GM12864 (cell line): ENCODE results near the gene RIMBP3C.
"Not testable (repeated sequence)": the region's sequence is repeated elsewhere in the genome, so short reads cannot be mapped to it uniquely, and the experiment has no call there.

ENCODE experiments used
- DNase-seq: peaks from one replicate; pipeline ENCODE4 v3.0.0-alpha.2; 2011; ENCODE audit warnings: low read depth
- H3K4me3 ChIP-seq: 2 replicates; pipeline ENCODE4 v1.5.1; 2011; ENCODE audit warnings: mild to moderate bottlenecking, low read depth, low read length, control low read depth
- TF ChIP-seq, protein P1 (sequence below): IDR thresholded peaks from 2 replicates; pipeline ENCODE4 v1.5.1; 2011; ENCODE audit warnings: low read depth, mild to moderate bottlenecking, moderate library complexity, low read length, control low read depth, inconsistent platforms; ENCODE audit errors: missing control alignments

Gene RIMBP3C

DNA sequence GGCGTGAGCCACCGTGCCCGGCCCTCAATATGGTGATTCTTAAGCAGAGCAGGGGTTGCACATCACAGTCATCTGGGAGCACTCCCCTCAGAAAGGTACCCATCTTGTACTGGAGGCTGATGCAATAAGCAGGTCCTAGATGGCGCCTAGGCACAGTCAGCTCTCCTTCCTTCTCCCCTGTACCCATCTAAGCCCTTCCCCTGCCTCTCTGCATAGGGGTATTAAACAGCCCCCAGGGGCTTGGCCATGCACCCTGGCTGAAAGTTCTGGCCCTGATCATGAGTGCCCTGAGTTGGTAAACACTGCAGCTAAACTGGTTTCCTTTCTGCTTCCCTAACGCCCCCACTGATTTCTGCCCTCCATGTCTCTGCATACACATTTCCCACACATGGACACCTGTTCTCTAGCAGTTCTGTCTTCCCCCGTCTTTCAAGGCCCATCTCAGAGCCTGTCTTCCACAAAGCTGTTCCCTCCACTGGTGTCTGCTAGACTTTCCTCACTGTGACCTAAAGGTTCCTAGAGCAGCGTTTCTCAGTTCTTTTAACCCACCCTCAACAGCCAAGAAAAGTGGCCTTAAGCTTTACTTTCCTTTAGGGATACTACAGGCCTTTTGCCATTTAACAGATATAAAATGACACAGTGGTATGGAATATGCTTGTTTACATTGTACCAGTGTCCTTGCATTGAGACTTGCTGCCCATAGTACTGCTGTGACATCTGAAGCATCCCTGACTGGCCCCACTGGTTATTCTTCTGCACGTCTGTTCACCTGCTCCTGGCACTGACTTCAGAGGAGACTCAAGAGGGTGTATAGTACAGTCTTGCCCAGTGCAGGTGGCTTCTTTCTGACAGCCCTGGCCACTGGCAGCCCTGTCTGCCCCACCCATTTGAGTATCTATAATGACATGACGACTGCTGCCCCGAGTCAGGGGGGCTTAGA lies 31.8 kb upstream of the RIMBP3C start:
- no peak for DNase-seq
- TF ChIP-seq, protein P1, sequence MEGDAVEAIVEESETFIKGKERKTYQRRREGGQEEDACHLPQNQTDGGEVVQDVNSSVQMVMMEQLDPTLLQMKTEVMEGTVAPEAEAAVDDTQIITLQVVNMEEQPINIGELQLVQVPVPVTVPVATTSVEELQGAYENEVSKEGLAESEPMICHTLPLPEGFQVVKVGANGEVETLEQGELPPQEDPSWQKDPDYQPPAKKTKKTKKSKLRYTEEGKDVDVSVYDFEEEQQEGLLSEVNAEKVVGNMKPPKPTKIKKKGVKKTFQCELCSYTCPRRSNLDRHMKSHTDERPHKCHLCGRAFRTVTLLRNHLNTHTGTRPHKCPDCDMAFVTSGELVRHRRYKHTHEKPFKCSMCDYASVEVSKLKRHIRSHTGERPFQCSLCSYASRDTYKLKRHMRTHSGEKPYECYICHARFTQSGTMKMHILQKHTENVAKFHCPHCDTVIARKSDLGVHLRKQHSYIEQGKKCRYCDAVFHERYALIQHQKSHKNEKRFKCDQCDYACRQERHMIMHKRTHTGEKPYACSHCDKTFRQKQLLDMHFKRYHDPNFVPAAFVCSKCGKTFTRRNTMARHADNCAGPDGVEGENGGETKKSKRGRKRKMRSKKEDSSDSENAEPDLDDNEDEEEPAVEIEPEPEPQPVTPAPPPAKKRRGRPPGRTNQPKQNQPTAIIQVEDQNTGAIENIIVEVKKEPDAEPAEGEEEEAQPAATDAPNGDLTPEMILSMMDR: no peak
- no peak overlapping the region for H3K4me3 ChIP-seq

DNA sequence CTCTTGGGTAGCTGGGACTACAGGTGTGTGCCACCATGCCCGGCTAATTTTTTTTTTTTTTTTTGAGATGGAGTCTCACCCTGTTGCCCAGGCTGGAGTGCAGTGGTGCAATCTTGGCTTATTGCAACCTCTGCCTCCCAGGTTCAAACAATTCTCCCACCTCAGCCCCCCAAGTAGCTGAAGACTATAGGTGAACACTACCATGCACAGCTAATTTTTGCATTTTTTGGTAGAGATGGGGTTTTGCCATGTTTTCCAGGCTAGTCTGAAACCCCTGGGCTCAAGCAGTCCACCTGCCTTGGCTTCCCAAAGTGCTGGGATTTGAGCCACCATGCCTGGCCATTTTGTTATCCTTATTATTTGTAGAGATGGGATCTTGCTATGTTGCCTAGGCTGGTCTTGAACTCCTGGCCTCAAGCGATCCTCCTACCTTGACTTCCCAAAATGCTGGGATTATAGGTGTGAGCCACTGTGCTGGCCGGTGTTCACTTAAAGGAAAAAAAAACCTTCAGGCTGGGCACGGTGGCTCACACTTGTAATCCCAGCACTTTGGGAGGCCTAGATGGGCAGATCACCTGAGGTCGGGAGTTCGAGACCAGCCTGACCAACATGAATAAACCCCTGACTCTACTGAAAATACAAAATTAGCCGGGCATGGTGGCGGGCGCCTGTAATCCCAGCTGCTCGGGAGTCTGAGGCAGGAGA lies 29.9 kb upstream of the RIMBP3C start:
- DNase-seq, H3K4me3 ChIP-seq: not testable (repeated sequence)

DNA sequence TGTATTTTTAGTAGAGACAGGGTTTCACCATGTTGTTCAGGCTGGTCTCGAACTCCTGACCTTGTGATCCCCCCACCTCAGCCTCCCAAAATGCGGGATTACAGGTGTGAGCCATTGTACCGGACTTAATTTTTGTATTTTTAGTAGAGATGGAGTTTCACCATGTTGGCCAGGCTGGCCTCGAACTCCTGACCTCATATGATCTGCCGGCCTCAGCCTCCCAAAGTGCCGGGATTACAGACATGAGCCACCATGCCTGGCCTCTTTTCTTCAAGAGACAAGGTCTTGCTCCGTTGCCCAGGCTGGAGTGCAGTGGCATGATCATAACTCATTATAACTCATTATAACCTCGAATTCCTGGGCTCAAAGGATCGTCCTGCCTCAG lies 29.4 kb upstream of the RIMBP3C start:
- H3K4me3 ChIP-seq, DNase-seq: not testable (repeated sequence)

DNA sequence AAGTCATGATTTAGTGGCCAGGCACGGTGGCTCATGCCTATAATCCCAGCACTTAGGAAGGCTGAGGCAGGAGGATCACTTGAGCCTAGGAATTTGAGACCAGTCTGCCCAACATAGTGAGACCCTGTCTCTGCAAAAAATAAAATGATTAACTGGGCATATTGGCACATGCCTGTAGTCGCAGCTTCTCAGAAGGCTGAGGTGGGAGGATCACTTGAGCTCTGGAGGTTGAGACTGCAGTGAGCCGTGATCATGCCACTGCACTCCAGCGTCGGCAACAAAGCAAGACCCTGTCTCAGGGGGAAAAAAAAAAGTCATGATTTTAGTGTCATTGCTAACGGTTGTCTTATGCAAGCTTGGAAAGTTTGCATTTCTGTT lies 28.2 kb upstream of the RIMBP3C start:
- DNase-seq: no peak
- no peak overlapping the region for H3K4me3 ChIP-seq
- TF ChIP-seq, protein P1: no peak

DNA sequence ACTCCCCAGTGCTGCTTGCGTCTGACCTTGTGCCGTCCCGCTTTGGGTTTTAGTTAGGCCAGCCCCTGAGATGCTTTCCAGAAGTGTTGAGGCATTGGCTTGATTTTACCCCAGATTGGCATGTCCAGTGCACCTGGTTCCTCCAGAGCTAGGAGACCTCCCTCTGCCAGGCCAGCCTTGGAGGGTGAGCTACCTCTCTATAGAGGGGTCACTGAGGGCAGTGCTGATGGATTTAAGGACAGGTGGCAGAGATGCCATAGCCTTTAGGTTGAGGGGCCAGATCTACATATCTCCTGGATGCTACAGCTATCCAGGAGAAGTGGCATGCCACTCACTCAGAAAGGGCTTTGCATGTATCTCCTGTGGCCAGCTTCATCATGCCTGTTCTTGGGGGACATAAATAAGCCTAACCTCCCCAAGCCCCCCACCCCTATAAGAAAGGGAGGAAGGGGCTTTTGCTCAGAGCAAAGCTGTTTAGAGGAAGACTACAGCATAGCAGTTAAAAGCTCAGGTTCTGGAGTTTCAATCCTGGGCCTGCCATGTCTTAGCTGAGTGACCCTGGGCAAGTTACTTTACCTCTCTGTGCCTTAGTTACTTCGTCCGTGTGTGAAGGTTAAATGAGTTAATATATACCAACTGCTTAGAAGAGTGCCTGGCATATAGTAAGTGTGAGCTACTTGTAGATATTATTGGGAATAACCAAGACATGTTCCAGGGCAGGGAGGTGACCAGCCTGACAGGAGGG lies 22.7 kb upstream of the RIMBP3C start:
- H3K4me3 ChIP-seq: no peak overlapping the region
- TF ChIP-seq, protein P1: no peak
- DNase-seq: no peak

DNA sequence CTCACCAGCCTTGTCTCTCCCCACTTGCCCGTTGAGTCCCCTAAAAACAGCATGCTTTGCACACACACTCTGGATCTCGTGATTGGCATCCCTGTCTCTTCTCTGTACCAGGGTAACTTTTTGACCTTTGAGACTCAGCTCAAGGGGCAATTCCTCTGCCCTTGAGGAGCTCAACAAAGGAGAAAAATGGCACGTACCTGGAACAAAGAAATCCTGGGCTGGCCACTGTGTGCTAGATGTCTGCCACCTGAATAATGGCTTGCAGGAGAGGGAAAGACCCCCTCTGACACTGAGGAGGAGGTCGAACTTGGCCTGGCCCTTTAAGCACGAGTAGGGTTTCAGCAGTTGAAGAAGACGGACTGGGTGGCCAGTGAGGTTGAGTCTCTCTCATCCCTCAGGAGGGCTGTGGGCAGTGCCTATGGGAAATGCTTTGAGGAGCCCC lies 22.1 kb upstream of the RIMBP3C start:
- H3K4me3 ChIP-seq: no peak overlapping the region
- DNase-seq: no peak
- TF ChIP-seq, protein P1: no peak

DNA sequence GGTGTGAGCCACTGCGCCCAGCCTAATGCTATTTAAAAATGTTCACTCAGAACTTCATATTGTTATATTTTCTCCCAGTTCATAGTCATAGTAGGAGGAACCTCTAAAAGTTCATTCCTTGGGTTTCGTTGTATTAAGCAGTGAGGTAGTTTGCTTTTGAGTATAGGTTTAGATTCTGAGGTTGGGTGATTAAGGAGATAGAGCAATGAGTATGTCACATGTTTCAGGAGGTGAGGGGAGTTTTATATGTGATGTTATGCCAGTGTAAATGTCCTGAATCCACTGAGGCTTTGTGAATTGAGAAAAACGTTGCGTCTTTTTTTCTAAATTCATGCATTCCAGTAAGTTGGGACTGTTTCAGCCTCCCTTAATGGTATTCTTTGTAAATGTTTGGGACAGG lies 20.4 kb upstream of the RIMBP3C start:
- no peak overlapping the region for H3K4me3 ChIP-seq
- TF ChIP-seq, protein P1: no peak

More for the DNA sequence above, 20.4 kb upstream of the RIMBP3C start:
- DNase-seq: no peak
